Raji (cell line): ENCODE measurements around the gene MARK3.

Experiments
- POLR2A ChIP-seq: IDR thresholded peaks from 2 replicates; pipeline ENCODE4 v1.6.1; 2011; ENCODE audit warnings: low read depth, low read length, control low read depth; ENCODE audit not compliant: insufficient read depth

Gene MARK3

GRCh38 chr14:103354141-103354540 is 31.1 kb upstream of the MARK3 start:
- TF ChIP-seq POLR2A, result no peak

- TF ChIP-seq POLR2A, result no peak
These were observed 29.1 kb upstream of the MARK3 start for GRCh38 chr14:103356024-103356682.

- no peak for TF ChIP-seq POLR2A
These were observed 24.7 kb upstream of the MARK3 start for GRCh38 chr14:103360548-103360947.

GRCh38 chr14:103361867-103362266 is 23.3 kb upstream of the MARK3 start:
- no peak for TF ChIP-seq POLR2A

GRCh38 chr14:103362780-103363179 is 22.4 kb upstream of the MARK3 start:
- TF ChIP-seq POLR2A, result no peak

GRCh38 chr14:103366741-103367140 is 18.5 kb upstream of the MARK3 start:
- no peak for TF ChIP-seq POLR2A

GRCh38 chr14:103367995-103368394 is 17.2 kb upstream of the MARK3 start:
- TF ChIP-seq POLR2A, result no peak

GRCh38 chr14:103370087-103370486 is 15.1 kb upstream of the MARK3 start:
- TF ChIP-seq POLR2A, result no peak

- TF ChIP-seq POLR2A, result no peak
These were observed 13.2 kb upstream of the MARK3 start for GRCh38 chr14:103372017-103372416.

GRCh38 chr14:103372552-103373304 is 12.5 kb upstream of the MARK3 start:
- TF ChIP-seq POLR2A, result no peak

GRCh38 chr14:103374121-103374520 is 11.1 kb upstream of the MARK3 start:
- TF ChIP-seq POLR2A, result no peak

GRCh38 chr14:103377522-103378037 is 7.6 kb upstream of the MARK3 start:
- no peak for TF ChIP-seq POLR2A

GRCh38 chr14:103378038-103378854 is 7.0 kb upstream of the MARK3 start:
- no peak for TF ChIP-seq POLR2A

- TF ChIP-seq POLR2A, result no peak
These were observed 4.4 kb upstream of the MARK3 start for GRCh38 chr14:103380719-103381377.

GRCh38 chr14:103382376-103382775 is 2.8 kb upstream of the MARK3 start:
- TF ChIP-seq POLR2A, result no peak
